ENCODE measurements around the gene LHPP.

DNA sequence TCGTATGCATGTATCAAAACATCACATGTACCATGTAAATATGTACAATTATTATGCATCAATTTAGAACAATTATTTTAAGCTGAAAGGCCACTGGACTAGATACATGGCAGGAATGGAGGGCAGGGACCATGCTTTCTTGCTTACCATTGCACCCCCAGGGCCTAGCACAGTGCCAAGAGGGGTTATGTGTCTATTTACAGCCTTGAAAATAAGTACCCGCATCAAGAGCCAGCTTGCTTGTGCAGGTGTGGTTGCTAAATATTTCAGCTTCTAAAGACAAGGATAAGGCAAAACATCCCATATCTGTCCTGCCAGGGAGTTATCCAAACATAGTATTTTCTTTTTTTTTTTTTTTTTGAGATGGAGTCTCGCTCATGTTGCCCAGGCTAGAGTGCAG lies 28.2 kb upstream of the LHPP start:
- TF ChIP-seq POLR2AphosphoS5 (IDR thresholded peaks at IDR 0.05; ENCODE audit: borderline replicate concordance, low read depth, low read length): no peak
- no peak for TF ChIP-seq EZH2 (IDR thresholded peaks at IDR 0.05)
- TF ChIP-seq FOXP2 (optimal IDR thresholded peaks at IDR 0.05; ENCODE audit: control extremely low read depth, extremely low read length, insufficient read depth): no peak

Measured in SK-N-MC (cell line).